GM23248 (cell line): Measurements from ENCODE around the gene PIP. TPM values are rescaled to one million over a fixed set of nuclear protein-coding genes. Genes with fewer than 3 reads are reported as not detected.
"Not testable (repeated sequence)": the region's sequence is repeated elsewhere in the genome, so short reads cannot be mapped to it uniquely, and the experiment has no call there.

ENCODE experiments used
- DNase-seq: peaks from one replicate; pipeline ENCODE4 v3.0.0-alpha.2; 2015
- H2AFZ ChIP-seq: fragments of 200-600 bp; sonication (generic); 2 replicates; pipeline ENCODE4 v1.6.1; 2016; ENCODE audit warnings: antibody characterized with exemption
- H3F3A ChIP-seq: fragments of 200-600 bp; sonication (generic); 2 replicates; pipeline ENCODE4 v1.6.1; 2016; ENCODE audit warnings: mild to moderate bottlenecking, antibody characterized with exemption, mixed run types; ENCODE audit not compliant: insufficient read depth
- H3K27ac ChIP-seq: fragments of 200-600 bp; sonication (generic); 2 replicates; pipeline ENCODE4 v1.5.1; 2016; ENCODE audit warnings: mild to moderate bottlenecking
- H3K27me3 ChIP-seq: fragments of 200-600 bp; sonication (generic); replicated peaks from 2 replicates; pipeline ENCODE4 v1.6.1; 2016; ENCODE audit warnings: mild to moderate bottlenecking; ENCODE audit not compliant: insufficient read depth
- H3K36me3 ChIP-seq: fragments of 200-600 bp; sonication (generic); 2 replicates; pipeline ENCODE4 v1.6.1; 2016; ENCODE audit warnings: low read depth, mild to moderate bottlenecking
- H3K4me1 ChIP-seq: fragments of 200-600 bp; sonication (generic); 2 replicates; pipeline ENCODE4 v1.6.1; 2016; ENCODE audit warnings: mild to moderate bottlenecking; ENCODE audit not compliant: insufficient read depth
- H3K4me2 ChIP-seq: fragments of 200-600 bp; sonication (generic); one replicate; pipeline ENCODE4 v1.6.1; 2016; ENCODE audit warnings: mild to moderate bottlenecking; ENCODE audit not compliant: unreplicated experiment
- H3K4me3 ChIP-seq: fragments of 200-600 bp; sonication (generic); 2 replicates; pipeline ENCODE4 v1.5.1; 2016; ENCODE audit warnings: mild to moderate bottlenecking
- H3K79me2 ChIP-seq: fragments of 200-600 bp; sonication (generic); 2 replicates; pipeline ENCODE4 v1.6.1; 2016; ENCODE audit warnings: mild to moderate bottlenecking; ENCODE audit not compliant: insufficient read depth
- H3K9ac ChIP-seq: fragments of 200-600 bp; sonication (generic); 2 replicates; pipeline ENCODE4 v1.6.1; 2016; ENCODE audit warnings: mild to moderate bottlenecking
- H3K9me2 ChIP-seq: fragments of 200-600 bp; sonication (generic); 2 replicates; pipeline ENCODE4 v1.6.1; 2016; ENCODE audit warnings: mixed run types, mild to moderate bottlenecking, moderate library complexity; ENCODE audit not compliant: insufficient read depth
- H3K9me3 ChIP-seq: fragments of 200-600 bp; sonication (generic); one replicate; pipeline ENCODE4 v1.6.1; 2017; ENCODE audit warnings: low read depth
- H4K20me1 ChIP-seq: fragments of 200-600 bp; sonication (generic); 2 replicates; pipeline ENCODE4 v1.6.0; 2016; ENCODE audit not compliant: insufficient read depth
- EZH2 ChIP-seq: fragments of 200-600 bp; sonication (generic); IDR thresholded peaks from 2 replicates; pipeline ENCODE4 v1.6.1; 2018; ENCODE audit warnings: antibody characterized with exemption, mild to moderate bottlenecking; ENCODE audit not compliant: insufficient read depth, poor library complexity, severe bottlenecking
- EZH2phosphoT487 ChIP-seq: fragments of 200-600 bp; sonication (generic); IDR thresholded peaks from 2 replicates; pipeline ENCODE4 v1.6.1; 2018; ENCODE audit warnings: antibody characterized with exemption, moderate library complexity, mild to moderate bottlenecking, low read depth; ENCODE audit not compliant: insufficient read depth
- WGBS, 2 experiments: methylation state at CpG; one replicate each; pipeline ENCODE4 v1.1.6; 2015 to 2017; ENCODE audit warnings: low lambda C conversion rate in 2 of 2, low coverage in 1 of 2; ENCODE audit errors: missing lambda C conversion rate in 2 of 2; 5-methylcytosine and 5-hydroxymethylcytosine counted together
- in situ Hi-C: fragments of 300-500 bp; cut with MboI; formaldehyde crosslinking; loops from 2 replicates; pipeline ENCODE4 v1.15.0; 2020
- polyA plus RNA-seq: library from polyadenylated mRNA; unstranded; fragments of >200 nt; fragmentation: Nextera tagmentation; extraction: Ambion mirVana; gene quantifications from 2 replicates; pipeline ENCODE4 v1.2.1, GENCODE V29; 2016
- total RNA-seq: library from RNA; depleted of rRNA; stranded (reverse); fragments of >200 nt; shearing (Covaris generic); gene quantifications from 2 replicates; pipeline ENCODE4 v1.2.3, GENCODE V29; 2014

PIP gene
- total and polyA plus RNA-seq, 2 experiments from 2014 or later: not detected

DNA sequence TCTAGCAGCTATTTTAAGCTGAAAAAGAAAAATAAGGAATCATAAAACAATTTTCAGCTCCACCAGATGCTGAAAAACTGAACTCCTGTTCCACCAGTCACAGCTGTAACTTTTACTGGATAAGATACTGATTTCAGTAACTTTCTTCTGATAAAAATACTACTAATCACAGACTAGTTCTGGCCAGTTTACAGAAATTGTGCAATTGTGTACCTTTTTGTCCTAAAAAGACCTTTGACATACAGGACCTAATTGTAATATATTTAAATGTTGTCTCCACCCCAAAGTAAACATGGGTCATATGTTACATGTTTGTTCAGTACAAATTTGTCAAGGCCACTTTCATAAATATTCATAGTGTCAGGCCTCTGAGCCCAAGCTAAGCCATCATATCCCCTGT lies 27.1 kb upstream of the PIP start:
- Histone ChIP-seq H3K9me2 (no peaks in the 10 kb centered on the region), H3K27me3 (no peaks in the 10 kb centered on the region), H2AFZ (no peak overlapping the region), H3K79me2 (no peaks in the 10 kb centered on the region), H3K9ac (no peak overlapping the region), H3K36me3 (no peaks in the 10 kb centered on the region), H3K4me1 (no peaks in the 10 kb centered on the region), H3K4me2 (no peak overlapping the region), H3F3A (no peaks in the 10 kb centered on the region), H3K4me3 (no peak overlapping the region), H3K27ac (no peak overlapping the region), H3K9me3 (no peaks in the 10 kb centered on the region), H4K20me1 (no peaks in the 10 kb centered on the region)
- in situ Hi-C loops: no loop called here
- TF ChIP-seq EZH2phosphoT487: no peak
- no peak for TF ChIP-seq EZH2
- DNase-seq: no peak

DNA sequence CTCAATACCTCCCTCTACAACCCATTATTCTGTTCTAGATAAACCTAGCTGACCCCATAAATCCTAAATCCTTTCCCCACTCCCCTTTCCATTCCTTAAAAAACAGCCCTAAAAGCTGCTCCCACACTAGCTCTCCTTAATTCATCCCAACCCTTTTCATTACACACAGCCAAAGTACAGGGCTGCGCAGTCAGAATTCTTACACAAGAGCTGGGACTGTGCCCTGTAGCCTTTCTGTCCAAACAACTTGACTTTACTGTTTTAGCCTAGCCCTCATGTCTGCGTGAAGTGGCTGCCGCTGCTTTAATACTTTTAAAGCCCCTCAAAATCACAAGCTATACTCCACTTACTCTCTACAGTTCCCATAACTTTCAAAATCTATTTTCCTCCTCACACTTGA lies 23.9 kb upstream of the PIP start:
- H3K9me2 ChIP-seq, H3K4me2 ChIP-seq, H4K20me1 ChIP-seq, H3K36me3 ChIP-seq, in situ Hi-C loops, H3K4me3 ChIP-seq, H2AFZ ChIP-seq, H3F3A ChIP-seq, H3K4me1 ChIP-seq, H3K27ac ChIP-seq, H3K9me3 ChIP-seq, H3K27me3 ChIP-seq, H3K9ac ChIP-seq, H3K79me2 ChIP-seq, DNase-seq: not testable (repeated sequence)
- 26 to 32% methylated on average over 3 of the region's 3 CpGs for WGBS, 2 experiments

- H3K79me2 ChIP-seq: no peaks in the 10 kb centered on the region
- H3K4me2 ChIP-seq: no peak overlapping the region
- in situ Hi-C loops: no loop called here
- H3F3A ChIP-seq: no peaks in the 10 kb centered on the region
- no peaks in the 10 kb centered on the region for H3K27me3 ChIP-seq
- TF ChIP-seq EZH2: no peak
- TF ChIP-seq EZH2phosphoT487: no peak
- no peak overlapping the region for H3K27ac ChIP-seq
- H3K9ac ChIP-seq: no peak overlapping the region
- WGBS, 2 experiments: 34 to 40% methylated on average over 3 of the region's 3 CpGs
- H3K36me3 ChIP-seq: no peaks in the 10 kb centered on the region
- H3K9me3 ChIP-seq: no peaks in the 10 kb centered on the region
- no peaks in the 10 kb centered on the region for H3K9me2 ChIP-seq
- no peaks in the 10 kb centered on the region for H3K4me1 ChIP-seq
- DNase-seq: no peak
- no peaks in the 10 kb centered on the region for H4K20me1 ChIP-seq
- no peak overlapping the region for H2AFZ ChIP-seq
- no peak overlapping the region for H3K4me3 ChIP-seq
Observed at GRCh38 chr7:143117395-143117794, 14.5 kb upstream of the PIP start.

GRCh38 chr7:143120691-143121405 lies 11.0 kb upstream of the PIP start:
- H3K27ac ChIP-seq: no peak overlapping the region
- no peaks in the 10 kb centered on the region for H3K36me3 ChIP-seq
- no peaks in the 10 kb centered on the region for H4K20me1 ChIP-seq
- WGBS, 2 experiments: 8 to 14% methylated on average over 3 of the region's 3 CpGs
- no peak overlapping the region for H3K4me3 ChIP-seq
- TF ChIP-seq EZH2phosphoT487 (no peak), EZH2 (no peak)
- H3F3A ChIP-seq: 0 out of 2 replicates have a peak, but pooled peaks cover 4% of the 10 kb centered on the region
- no peaks in the 10 kb centered on the region for H3K79me2 ChIP-seq
- no peak overlapping the region for H2AFZ ChIP-seq
- H3K9me2 ChIP-seq: no peaks in the 10 kb centered on the region
- DNase-seq: no peak
- no peaks in the 10 kb centered on the region for H3K9me3 ChIP-seq
- no peak overlapping the region for H3K4me2 ChIP-seq
- no peaks in the 10 kb centered on the region for H3K27me3 ChIP-seq
- no peaks in the 10 kb centered on the region for H3K4me1 ChIP-seq
- in situ Hi-C loops: no loop called here
- H3K9ac ChIP-seq: no peak overlapping the region

GRCh38 chr7:143123326-143123725 lies 8.6 kb upstream of the PIP start:
- H3K36me3 ChIP-seq, DNase-seq, in situ Hi-C loops, H3K9me2 ChIP-seq, H3K4me1 ChIP-seq, H3K9me3 ChIP-seq, H4K20me1 ChIP-seq, H3K4me3 ChIP-seq, H2AFZ ChIP-seq, H3K79me2 ChIP-seq, H3K4me2 ChIP-seq, H3K27me3 ChIP-seq, H3K27ac ChIP-seq, H3K9ac ChIP-seq, H3F3A ChIP-seq: not testable (repeated sequence)
- WGBS, 2 experiments: 41 to 42% methylated on average over 9 of the region's 9 CpGs
